ENCODE results near the gene THSD4. TPM values are rescaled to one million over a fixed set of nuclear protein-coding genes. Genes with fewer than 3 reads are reported as not detected.

The THSD4 gene
- total and polyA plus RNA-seq, 7 donors: 0.21 to 3.1 (median 1.8) TPM

DNA sequence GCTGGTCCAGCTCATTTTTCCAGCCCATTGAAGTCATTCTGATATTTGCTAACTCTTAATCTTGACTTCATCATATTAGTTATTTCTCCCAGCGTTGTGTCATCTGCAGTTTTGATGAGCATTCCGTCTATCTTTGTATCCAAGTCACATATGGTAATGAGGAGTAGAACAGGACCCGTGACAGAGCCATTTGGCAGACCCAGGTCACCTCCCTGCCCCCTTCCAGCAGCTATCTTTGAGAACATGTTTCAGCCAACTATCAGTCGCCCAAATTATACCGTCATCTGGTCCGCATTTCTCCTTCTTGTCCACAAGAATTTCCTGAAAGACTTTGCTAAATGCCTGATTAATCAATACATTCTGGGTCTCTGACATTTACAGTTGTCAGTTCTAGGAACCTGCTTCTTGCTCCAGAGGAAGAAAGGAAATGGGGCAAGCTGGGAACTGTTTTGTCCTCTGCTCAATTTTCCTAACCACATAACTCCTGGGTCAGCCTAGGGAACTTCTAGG lies 347.9 kb downstream of the THSD4 start:
- ATAC-seq (no peak), DNase-seq (no peak)
- Histone ChIP-seq H3K27me3 (ENCODE audit: insufficient read depth in 3 of 3, low read length in 2 of 3) (no peaks in the 10 kb centered on the region), H3K4me1 (peaks cover 2% of the 10 kb centered on the region), H3K27ac (no peak overlapping the region), H3K4me3 (no peak overlapping the region), H3K36me3 (ENCODE audit: insufficient read depth in 1 of 2, low read depth in 1 of 2) (no peaks in the 10 kb centered on the region), H3K9me3 (no peaks in the 10 kb centered on the region)
- intact Hi-C loops (cut with DNase I): no loop called here
- WGBS, 3 donors: 70 to 77% (median 76%) methylated on average over 6 of the region's 6 CpGs
- TF ChIP-seq, protein P1, sequence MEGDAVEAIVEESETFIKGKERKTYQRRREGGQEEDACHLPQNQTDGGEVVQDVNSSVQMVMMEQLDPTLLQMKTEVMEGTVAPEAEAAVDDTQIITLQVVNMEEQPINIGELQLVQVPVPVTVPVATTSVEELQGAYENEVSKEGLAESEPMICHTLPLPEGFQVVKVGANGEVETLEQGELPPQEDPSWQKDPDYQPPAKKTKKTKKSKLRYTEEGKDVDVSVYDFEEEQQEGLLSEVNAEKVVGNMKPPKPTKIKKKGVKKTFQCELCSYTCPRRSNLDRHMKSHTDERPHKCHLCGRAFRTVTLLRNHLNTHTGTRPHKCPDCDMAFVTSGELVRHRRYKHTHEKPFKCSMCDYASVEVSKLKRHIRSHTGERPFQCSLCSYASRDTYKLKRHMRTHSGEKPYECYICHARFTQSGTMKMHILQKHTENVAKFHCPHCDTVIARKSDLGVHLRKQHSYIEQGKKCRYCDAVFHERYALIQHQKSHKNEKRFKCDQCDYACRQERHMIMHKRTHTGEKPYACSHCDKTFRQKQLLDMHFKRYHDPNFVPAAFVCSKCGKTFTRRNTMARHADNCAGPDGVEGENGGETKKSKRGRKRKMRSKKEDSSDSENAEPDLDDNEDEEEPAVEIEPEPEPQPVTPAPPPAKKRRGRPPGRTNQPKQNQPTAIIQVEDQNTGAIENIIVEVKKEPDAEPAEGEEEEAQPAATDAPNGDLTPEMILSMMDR (IDR thresholded peaks at IDR 0.05): no peak

DNA sequence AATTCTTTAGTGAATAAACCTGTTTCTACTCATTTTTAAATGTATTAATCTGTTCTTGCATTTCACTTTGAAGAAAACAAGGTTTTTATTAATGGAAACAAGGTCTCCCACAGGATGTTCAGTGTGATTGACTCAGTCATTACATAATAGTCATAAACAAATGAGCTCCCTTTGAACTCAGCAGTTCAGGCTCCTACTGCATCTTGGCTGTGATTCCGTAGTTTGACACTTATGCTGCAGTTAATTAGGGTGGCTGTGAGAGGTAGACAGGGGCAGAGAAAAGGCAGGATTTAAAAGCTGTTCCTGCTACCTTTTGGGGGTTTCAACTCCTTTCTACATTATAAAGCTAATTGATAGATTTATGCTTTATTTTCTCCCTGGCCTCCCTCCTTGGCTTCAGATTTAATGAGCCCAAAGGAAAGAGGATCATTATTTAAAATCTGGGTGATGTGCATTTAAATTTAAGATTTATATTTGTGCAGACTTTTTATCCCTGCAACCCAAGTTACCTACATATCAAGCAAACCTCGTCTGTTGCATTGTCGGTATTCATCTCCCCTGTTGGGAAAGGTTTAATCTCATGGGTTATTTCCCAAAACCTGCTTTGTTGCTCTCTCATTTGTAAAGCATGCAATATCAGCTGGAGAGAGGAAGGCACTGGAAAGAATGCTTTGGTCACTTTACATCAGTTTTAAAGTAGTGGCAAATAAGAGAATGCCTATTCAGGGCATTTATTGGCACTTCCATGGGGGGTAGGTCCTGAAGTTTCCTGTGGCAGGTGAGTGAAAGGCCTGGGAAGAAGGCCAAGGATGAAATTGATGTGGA lies 350.1 kb downstream of the THSD4 start:
- DNase-seq: no peak
- TF ChIP-seq, protein P1 (IDR thresholded peaks at IDR 0.05): no peak
- Histone ChIP-seq H3K27ac (no peak overlapping the region), H3K4me3 (no peak overlapping the region), H3K27me3 (ENCODE audit: insufficient read depth in 3 of 3, low read length in 2 of 3) (no peaks in the 10 kb centered on the region), H3K9me3 (no peaks in the 10 kb centered on the region), H3K4me1 (no peaks in the 10 kb centered on the region), H3K36me3 (ENCODE audit: insufficient read depth in 1 of 2, low read depth in 1 of 2) (no peaks in the 10 kb centered on the region)
- WGBS, 3 donors: 78 to 81% (median 80%) methylated on average over 3 of the region's 3 CpGs
- intact Hi-C loops (cut with DNase I): no loop called here
- no peak for ATAC-seq

DNA sequence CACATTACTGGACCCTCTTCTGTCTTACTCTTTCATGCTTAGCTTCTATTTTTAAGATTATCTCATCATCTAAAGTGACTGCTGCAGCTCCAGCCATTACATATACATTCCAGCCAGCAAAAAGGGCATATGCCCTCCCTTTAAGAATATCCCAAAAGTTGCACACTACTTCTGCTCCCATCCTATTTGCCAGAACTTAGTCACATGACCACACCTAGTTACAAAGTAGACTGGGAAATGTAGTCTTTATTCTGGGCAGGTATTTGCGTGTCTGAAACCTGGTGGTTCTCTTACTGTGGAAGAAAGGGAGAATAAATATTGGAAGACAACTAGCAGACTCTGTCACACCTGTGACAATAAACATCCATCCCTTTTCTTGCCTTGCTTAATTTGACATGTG lies 353.4 kb downstream of the THSD4 start:
- intact Hi-C loops (cut with DNase I): no loop called here
- H3K27me3 ChIP-seq (ENCODE audit: insufficient read depth in 3 of 3, low read length in 2 of 3): no peaks in the 10 kb centered on the region
- no peaks in the 10 kb centered on the region for H3K4me1 ChIP-seq
- DNase-seq (no peak), ATAC-seq (no peak)
- 96 to 100% (median 97%) methylated on average over 1 of the region's 1 CpG for WGBS, 3 donors
- no peak overlapping the region for H3K27ac ChIP-seq
- no peak overlapping the region for H3K4me3 ChIP-seq
- H3K36me3 ChIP-seq (ENCODE audit: insufficient read depth in 1 of 2, low read depth in 1 of 2): no peaks in the 10 kb centered on the region
- TF ChIP-seq, protein P1 (IDR thresholded peaks at IDR 0.05): no peak
- no peaks in the 10 kb centered on the region for H3K9me3 ChIP-seq

DNA sequence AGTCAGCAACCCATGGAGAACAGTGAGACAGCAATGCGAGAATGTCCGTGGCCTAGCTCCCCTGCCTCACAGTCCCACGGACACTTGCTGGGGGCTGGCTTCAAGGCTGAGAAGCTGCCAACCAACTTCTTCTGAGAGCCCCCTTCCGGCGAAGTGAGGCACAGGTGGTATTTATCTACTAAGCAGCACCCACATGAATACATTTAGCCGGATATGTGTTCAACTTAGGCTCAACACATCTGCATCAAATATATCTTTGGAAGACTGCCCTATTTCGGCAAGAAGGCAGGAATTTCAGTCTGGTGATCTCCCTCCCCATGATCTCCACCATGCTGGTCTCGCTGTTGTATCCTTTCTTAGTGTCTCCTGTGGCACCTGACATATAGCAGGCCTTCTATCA lies 354.1 kb downstream of the THSD4 start:
- intact Hi-C loops (cut with DNase I): no loop called here
- no peak for DNase-seq
- no peaks in the 10 kb centered on the region for H3K27me3 ChIP-seq (ENCODE audit: insufficient read depth in 3 of 3, low read length in 2 of 3)
- no peak overlapping the region for H3K27ac ChIP-seq
- no peaks in the 10 kb centered on the region for H3K9me3 ChIP-seq
- H3K4me1 ChIP-seq: no peaks in the 10 kb centered on the region
- TF ChIP-seq, protein P1 (IDR thresholded peaks at IDR 0.05): no peak
- WGBS, 3 donors: 78 to 80% (median 79%) methylated on average over 8 of the region's 8 CpGs
- H3K36me3 ChIP-seq (ENCODE audit: insufficient read depth in 1 of 2, low read depth in 1 of 2): no peaks in the 10 kb centered on the region
- no peak for ATAC-seq
- H3K4me3 ChIP-seq: no peak overlapping the region
